ENCODE results near the gene BBS10.
"Not testable (repeated sequence)": the region's sequence is repeated elsewhere in the genome, so short reads cannot be mapped to it uniquely, and the experiment has no call there.

The BBS10 gene

DNA sequence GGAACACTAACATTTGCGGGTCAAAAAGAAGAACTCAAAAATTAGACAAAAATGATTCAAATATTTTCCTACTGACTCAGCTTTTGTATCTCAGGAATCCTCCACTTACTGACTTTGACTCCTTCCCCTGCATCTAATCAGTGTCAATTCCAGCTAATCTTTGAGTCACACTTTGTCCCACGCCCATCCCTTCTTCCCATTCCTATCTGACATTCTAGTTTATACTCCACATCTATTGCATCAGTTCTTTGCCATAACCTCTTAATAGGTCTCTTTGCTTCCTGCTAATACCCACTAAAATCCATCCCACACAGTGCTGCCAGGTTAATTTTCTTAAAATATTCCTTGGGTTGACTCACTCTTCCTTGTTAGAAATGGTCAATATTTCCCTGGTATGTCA lies 19.1 kb downstream of the BBS10 start:
- DNase-seq = no peak

GRCh38 chr12:76319595-76320319 lies 28.5 kb downstream of the BBS10 start:
- DNase-seq = not testable (repeated sequence)

DNA sequence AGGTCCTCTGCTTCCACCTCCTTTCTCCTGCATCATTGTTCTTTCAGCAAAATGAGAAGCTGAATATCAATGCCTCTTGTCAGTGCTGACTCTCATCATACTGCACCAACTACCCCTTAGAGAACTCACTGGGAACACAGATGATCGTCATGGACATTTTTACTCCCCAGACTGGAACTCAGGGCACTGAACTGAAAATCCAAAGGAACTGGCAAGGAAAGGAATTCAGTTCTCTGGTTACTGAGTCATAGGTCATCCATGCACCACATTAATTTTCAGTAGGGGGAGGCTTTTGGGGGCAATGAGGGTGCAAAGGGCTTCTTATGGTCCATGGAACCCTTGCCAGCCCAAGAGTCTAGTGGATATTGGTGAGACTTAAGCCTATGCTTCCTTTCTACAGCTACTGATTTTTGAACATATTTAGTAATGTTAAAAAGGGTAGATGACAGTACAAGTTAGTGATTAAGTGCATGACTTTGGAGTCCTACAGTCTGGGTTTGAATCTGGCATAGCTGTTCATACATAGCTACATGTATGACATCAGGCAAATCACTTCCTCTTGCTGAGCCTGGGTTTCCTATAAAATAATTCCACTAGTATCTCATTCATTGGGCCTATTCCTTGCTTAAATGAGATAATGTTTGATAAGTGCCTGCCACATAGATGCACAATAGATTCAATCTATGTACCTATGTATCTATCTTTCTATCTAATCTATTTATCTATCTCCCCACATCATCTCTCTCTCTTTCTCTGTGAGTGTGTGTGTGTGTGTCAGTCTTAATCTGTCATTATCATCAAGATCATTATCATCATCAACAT lies 29.2 kb downstream of the BBS10 start:
- no peak for DNase-seq

- DNase-seq = no peak
Measured at GRCh38 chr12:76317976-76318375, 30.2 kb downstream of the BBS10 start.

DNA sequence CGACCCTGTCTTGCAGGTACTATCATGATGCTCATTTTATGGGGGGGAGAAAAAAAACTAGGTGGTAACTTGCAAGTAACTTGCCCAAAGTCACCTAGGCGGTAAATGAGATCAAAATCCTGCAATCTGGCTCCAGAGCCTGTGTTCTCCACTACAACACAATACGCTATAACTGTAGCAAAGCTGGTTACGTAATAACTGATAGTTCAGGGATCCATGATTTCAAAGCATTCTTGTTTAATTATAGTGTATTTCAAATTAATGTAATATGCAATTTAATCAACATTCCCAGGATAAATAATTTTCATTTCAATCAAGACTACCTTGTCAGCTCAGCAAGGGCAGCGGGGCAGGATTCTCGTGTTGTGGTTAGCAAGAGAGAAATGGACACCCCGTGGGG lies 31.7 kb downstream of the BBS10 start:
- no peak for DNase-seq

DNA sequence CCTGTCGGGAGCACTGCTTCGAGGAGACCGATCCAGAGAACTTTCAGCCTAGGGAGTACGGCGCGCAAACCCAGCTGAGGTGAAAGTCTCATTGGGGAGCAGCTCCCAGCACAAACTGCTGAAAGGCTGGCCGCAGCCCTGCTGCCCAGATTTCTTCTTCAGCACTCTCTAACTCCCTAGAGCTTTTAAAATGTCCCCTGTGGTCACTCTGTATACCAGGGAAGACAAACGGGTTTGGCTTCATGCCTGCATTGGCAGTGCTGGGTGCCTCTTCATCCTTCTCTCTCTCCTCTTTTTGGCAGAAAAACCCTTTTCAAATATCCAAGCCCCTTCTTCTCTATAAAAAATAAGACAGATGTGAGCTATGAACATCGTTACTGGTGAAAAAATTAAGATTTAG lies 34.9 kb downstream of the BBS10 start:
- DNase-seq = no peak

DNA sequence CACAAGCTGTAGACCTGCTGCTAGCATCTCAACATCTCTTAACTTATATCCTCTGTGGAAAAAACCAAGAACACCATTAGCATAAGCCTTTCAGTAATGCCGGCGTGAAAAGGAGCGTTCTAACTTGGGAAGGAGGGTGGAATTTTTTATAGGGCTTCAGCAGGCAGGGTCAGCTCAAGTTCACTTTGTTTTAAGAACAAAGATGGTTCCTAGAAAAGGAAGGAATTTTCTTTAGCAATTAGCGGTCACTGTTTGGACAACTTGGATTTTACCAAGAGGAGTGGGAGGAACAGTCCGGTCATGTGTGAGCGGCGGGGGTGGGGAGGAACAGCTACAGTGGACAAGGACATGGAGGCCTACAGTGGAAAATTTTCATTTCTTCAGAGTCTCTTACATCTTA lies 35.9 kb downstream of the BBS10 start:
- no peak for DNase-seq

DNA sequence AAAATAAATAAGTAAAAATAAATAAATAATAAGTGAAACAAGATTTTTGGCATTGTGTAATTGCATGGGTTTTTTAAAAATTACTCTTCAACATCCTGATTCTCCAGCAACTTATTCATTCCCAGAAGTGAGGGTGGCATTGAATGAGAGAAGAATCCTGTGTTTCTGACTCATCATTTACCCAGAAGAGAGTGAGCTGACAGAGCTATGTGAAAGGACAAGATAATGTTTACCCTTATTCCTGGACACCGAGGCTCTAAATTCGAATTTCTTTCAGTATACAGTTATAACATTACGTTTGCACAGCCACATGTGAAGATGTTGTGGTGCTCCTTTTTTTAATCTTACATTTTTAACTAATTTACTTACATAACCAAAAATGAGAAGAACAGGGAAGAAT lies 36.4 kb downstream of the BBS10 start:
- no peak for DNase-seq

- no peak for DNase-seq
Measured at GRCh38 chr12:76310110-76310509, 38.1 kb downstream of the BBS10 start.

- no peak for DNase-seq
Measured at GRCh38 chr12:76308866-76309265, 39.3 kb downstream of the BBS10 start.

- no peak for DNase-seq
Measured at GRCh38 chr12:76307083-76307482, 41.1 kb downstream of the BBS10 start.

GRCh38 chr12:76303989-76304460 lies 44.2 kb downstream of the BBS10 start:
- DNase-seq = no peak

GRCh38 chr12:76303365-76303764 lies 44.9 kb downstream of the BBS10 start:
- no peak for DNase-seq

DNA sequence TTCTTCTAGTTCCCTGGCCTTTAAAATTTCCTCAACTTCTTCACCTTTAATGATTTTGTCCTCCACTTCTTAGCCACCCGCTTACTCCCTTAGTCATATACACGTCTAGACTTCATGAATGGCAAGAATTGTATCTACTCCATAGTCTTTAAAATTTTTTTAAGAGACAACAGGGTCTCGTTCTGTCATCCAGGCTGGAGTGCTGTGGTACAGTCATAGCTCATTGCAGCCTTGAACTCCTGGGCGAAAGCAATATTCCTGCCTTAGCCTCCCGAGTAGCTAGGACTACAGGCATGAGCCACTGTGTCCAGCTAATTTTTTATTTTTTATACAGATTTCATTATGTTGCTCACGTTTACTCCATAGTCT lies 47.9 kb downstream of the BBS10 start:
- DNase-seq = no peak

- DNase-seq = no peak
Measured at GRCh38 chr12:76299536-76300296, 48.5 kb downstream of the BBS10 start.

Measured in SIG-M5 (cell line).